OCI-LY3 (cell line): ENCODE data around the gene TOMM22.

Source experiments
- H2AFZ ChIP-seq: fragments of 200-600, 300-600 bp; shearing (Covaris generic); 2 replicates; pipeline ENCODE4 v1.6.0; 2014; ENCODE audit warnings: antibody characterized with exemption, low read depth, low read length
- H3K27ac ChIP-seq: fragments of 200-600, 300-600 bp; sonication (generic); 2 replicates; pipeline ENCODE4 v1.5.1; 2014; ENCODE audit warnings: mild to moderate bottlenecking, low read length, moderate library complexity, mixed read lengths
- H3K27me3 ChIP-seq: fragments of 200-600, 300-600 bp; sonication (generic); 2 replicates; pipeline ENCODE4 v1.6.1; 2014; ENCODE audit warnings: low read depth, low read length, mixed read lengths
- H3K36me3 ChIP-seq: fragments of 200-600, 300-600 bp; sonication (generic); replicated peaks from 2 replicates; pipeline ENCODE3; 2014; ENCODE audit warnings: low read depth, low read length, mixed read lengths
- H3K4me1 ChIP-seq: fragments of 300-600, 200-600 bp; sonication (generic); 2 replicates; pipeline ENCODE4 v1.6.1; 2014; ENCODE audit warnings: low read length, mixed read lengths
- H3K4me2 ChIP-seq: fragments of 200-600, 300-600 bp; sonication (generic); 2 replicates; pipeline ENCODE4 v1.6.1; 2014; ENCODE audit warnings: low read length, mixed read lengths
- H3K4me3 ChIP-seq: fragments of 300-600, 200-600 bp; sonication (generic); 2 replicates; pipeline ENCODE4 v1.5.1; 2014; ENCODE audit warnings: antibody characterized with exemption, mild to moderate bottlenecking, low read length, moderate library complexity
- H3K79me2 ChIP-seq: fragments of 300-600, 200-600 bp; shearing (Covaris generic); 2 replicates; pipeline ENCODE4 v1.6.1; 2014; ENCODE audit warnings: mild to moderate bottlenecking, low read length, mixed read lengths
- H3K9ac ChIP-seq: fragments of 300-600, 200-600 bp; shearing (Covaris generic); 2 replicates; pipeline ENCODE4 v1.6.0; 2014; ENCODE audit warnings: mild to moderate bottlenecking, low read length, moderate library complexity
- H3K9me3 ChIP-seq: fragments of 200-600, 300-600 bp; shearing (Covaris generic); 2 replicates; pipeline ENCODE4 v1.6.1; 2014; ENCODE audit warnings: low read length, mixed read lengths; ENCODE audit not compliant: insufficient read depth
- H4K20me1 ChIP-seq: fragments of 200-600, 300-600 bp; sonication (generic); 2 replicates; pipeline ENCODE4 v1.6.1; 2016; ENCODE audit warnings: low read length, mixed read lengths; ENCODE audit not compliant: insufficient read depth
- EZH2phosphoT487 ChIP-seq: fragments of 200-600 bp; shearing (Covaris generic); IDR thresholded peaks from 2 replicates; pipeline ENCODE4 v1.6.1; 2018; ENCODE audit warnings: antibody characterized with exemption, mixed run types, low read depth
- TF ChIP-seq, protein P1 (sequence below): fragments of 200-600, 300-600 bp; sonication (generic); IDR thresholded peaks from 2 replicates; pipeline ENCODE4 v1.5.1; 2014; ENCODE audit warnings: antibody characterized with exemption, low read length, low read depth

Gene TOMM22

DNA sequence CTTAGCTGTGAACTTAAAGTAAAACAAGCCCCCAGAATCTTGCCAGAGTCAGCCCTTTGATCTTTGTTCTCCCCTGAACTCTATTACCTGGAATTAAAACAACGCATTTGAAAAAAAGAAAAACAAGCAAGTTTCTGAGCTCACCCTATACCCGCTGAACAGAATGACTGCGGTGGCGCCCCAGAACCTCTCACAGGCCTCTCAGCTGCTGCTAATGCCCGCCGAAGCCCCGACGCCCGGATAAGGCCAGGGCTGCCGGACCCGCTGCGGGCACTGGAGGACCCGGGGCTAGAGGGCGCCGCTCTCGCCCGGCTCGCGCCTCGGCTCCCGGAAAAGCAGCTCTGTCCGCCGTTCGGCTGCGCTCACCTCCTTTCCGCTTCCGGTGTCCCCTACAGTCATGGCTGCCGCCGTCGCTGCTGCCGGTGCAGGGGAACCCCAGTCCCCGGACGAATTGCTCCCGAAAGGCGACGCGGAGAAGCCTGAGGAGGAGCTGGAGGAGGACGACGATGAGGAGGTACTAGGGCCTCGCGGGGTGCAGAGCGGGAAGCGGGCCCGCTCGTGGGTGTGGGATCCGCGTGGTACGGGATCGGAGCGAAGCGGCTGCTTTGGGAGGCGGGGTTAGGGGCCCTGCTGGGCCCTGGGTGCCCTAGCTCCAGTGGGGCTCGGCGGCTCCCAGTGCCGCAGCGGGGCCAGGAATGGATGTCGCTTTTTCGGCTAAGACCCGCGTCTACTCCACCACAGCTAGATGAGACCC lies at the start of gene TOMM22:
Gene TOMM22, plus strand, starts transcription at position 376 of the 754 bp plus-strand sequence. Its CDS starts 22 bp downstream, at position 398.
- TF ChIP-seq, protein P1, sequence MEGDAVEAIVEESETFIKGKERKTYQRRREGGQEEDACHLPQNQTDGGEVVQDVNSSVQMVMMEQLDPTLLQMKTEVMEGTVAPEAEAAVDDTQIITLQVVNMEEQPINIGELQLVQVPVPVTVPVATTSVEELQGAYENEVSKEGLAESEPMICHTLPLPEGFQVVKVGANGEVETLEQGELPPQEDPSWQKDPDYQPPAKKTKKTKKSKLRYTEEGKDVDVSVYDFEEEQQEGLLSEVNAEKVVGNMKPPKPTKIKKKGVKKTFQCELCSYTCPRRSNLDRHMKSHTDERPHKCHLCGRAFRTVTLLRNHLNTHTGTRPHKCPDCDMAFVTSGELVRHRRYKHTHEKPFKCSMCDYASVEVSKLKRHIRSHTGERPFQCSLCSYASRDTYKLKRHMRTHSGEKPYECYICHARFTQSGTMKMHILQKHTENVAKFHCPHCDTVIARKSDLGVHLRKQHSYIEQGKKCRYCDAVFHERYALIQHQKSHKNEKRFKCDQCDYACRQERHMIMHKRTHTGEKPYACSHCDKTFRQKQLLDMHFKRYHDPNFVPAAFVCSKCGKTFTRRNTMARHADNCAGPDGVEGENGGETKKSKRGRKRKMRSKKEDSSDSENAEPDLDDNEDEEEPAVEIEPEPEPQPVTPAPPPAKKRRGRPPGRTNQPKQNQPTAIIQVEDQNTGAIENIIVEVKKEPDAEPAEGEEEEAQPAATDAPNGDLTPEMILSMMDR, result peak; percentile 84
- TF ChIP-seq EZH2phosphoT487, result no peak
- Histone ChIP-seq H3K36me3 (peaks cover 39% of the 10 kb centered on the region), H3K79me2 (peaks cover 16% of the 10 kb centered on the region), H2AFZ (peak within 1 kb of the TSS; percentile 95), H4K20me1 (0 out of 2 replicates have a peak, but pooled peaks cover 3% of the 10 kb centered on the region), H3K4me2 (peak within 1 kb of the TSS; percentile 97), H3K4me1 (peaks cover 8% of the 10 kb centered on the region), H3K27ac (peak within 1 kb of the TSS; percentile 46), H3K4me3 (peak within 1 kb of the TSS; percentile 87), H3K9ac (peak within 1 kb of the TSS; percentile 84), H3K9me3 (no peaks in the 10 kb centered on the region), H3K27me3 (no peaks in the 10 kb centered on the region)

DNA sequence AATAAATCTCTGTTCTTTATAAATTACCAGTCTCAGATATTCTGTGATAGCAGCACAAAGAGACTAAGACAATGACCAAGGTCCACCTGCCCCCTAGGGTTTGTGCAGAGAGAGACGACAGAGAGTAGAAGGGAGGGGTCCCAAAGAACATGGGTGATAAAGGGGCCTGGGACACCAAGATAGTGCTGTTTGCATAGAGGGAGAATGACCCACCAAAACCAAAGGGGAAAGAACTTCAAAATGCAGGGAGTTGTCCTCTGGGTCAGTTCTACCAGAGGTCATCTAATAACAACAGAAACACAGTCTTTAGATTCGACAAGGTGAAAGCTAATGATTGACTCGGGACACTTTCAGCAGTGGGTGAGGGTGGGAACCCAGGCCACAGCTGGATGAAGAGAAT lies 49.2 kb upstream of the TOMM22 start:
- H3K4me3 ChIP-seq, result no peak overlapping the region
- H4K20me1 ChIP-seq, result no peaks in the 10 kb centered on the region
- H3K9me3 ChIP-seq, result no peaks in the 10 kb centered on the region
- no peaks in the 10 kb centered on the region for H3K79me2 ChIP-seq
- H3K36me3 ChIP-seq, result no peaks in the 10 kb centered on the region
- no peaks in the 10 kb centered on the region for H3K27me3 ChIP-seq
- no peak overlapping the region for H3K9ac ChIP-seq
- no peak overlapping the region for H3K27ac ChIP-seq
- H2AFZ ChIP-seq, result no peak overlapping the region
- H3K4me1 ChIP-seq, result no peaks in the 10 kb centered on the region
- TF ChIP-seq EZH2phosphoT487, result no peak
- TF ChIP-seq, protein P1, result no peak
- H3K4me2 ChIP-seq, result no peak overlapping the region

DNA sequence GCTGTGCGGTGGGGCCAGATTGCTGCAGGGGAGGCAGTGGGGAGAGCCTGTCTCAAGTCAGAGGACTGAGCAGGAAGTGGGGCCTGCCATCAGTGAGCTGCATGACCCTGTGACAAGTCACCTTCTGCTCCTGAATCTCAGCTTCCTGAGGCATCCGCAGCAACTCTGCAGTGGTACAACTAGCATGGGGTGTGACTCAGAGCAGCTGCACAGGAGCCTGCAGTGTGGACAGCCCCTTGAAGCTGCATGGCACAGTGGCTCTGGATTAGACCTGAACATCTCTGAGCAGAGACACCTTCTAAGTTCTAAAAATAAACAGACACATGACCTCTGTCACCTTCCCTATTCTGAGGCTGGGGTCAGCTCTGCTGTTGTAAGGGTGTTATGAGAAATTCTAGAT lies 43.5 kb upstream of the TOMM22 start:
- H3K27ac ChIP-seq, result no peak overlapping the region

DNA sequence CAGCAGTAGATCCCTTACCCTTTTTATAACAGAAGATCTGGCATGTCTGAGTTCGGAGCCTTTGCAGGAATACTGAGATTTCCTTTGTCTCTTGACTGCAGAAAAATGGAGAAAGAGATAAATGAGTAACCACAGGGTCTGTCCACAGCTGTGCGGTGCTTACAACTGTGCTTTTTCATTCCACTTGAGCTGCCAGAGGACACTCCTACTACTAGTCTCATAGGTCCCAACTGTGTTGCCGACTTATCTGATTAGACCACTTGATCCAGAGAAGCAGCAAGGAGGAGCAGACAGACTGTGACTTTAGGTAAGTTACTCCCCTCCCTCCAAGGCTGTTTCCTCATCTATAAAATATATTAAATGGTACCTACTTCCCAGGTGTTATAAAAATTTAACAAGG lies 43.0 kb upstream of the TOMM22 start:
- no peaks in the 10 kb centered on the region for H3K4me1 ChIP-seq
- H3K27ac ChIP-seq, result no peak overlapping the region
- no peak overlapping the region for H3K9ac ChIP-seq
- no peak overlapping the region for H3K4me3 ChIP-seq
- H2AFZ ChIP-seq, result no peak overlapping the region
- H3K4me2 ChIP-seq, result no peak overlapping the region
- H4K20me1 ChIP-seq, result no peaks in the 10 kb centered on the region
- H3K79me2 ChIP-seq, result no peaks in the 10 kb centered on the region
- H3K9me3 ChIP-seq, result no peaks in the 10 kb centered on the region
- H3K27me3 ChIP-seq, result no peaks in the 10 kb centered on the region
- H3K36me3 ChIP-seq, result no peaks in the 10 kb centered on the region
- TF ChIP-seq, protein P1, result no peak
- no peak for TF ChIP-seq EZH2phosphoT487

More for the DNA sequence above, 43.5 kb upstream of the TOMM22 start:
- Histone ChIP-seq H3K9ac (no peak overlapping the region), H3K79me2 (no peaks in the 10 kb centered on the region), H4K20me1 (no peaks in the 10 kb centered on the region), H3K4me2 (no peak overlapping the region), H3K27me3 (no peaks in the 10 kb centered on the region), H3K4me3 (no peak overlapping the region), H2AFZ (no peak overlapping the region), H3K36me3 (no peaks in the 10 kb centered on the region), H3K9me3 (no peaks in the 10 kb centered on the region), H3K4me1 (no peaks in the 10 kb centered on the region)
- TF ChIP-seq EZH2phosphoT487, result no peak
- TF ChIP-seq, protein P1, result no peak
